Neuron (in vitro differentiated cells): Measurements from ENCODE around the gene NREP.

ENCODE experiments used
- H2AFZ ChIP-seq: one replicate; pipeline ENCODE4 v1.6.1; 2013; ENCODE audit warnings: low read depth, mild to moderate bottlenecking, inconsistent platforms, low read length, moderate library complexity
- H3K27me3 ChIP-seq: one replicate; pipeline ENCODE4 v1.6.1; 2013; ENCODE audit warnings: low read length; ENCODE audit not compliant: insufficient read depth
- H3K36me3 ChIP-seq: one replicate; pipeline ENCODE4 v1.6.1; 2013; ENCODE audit warnings: low read length; ENCODE audit not compliant: insufficient read depth
- H3K4me1 ChIP-seq: one replicate; pipeline ENCODE4 v1.6.1; 2013; ENCODE audit warnings: low read length; ENCODE audit not compliant: insufficient read depth
- H3K4me3 ChIP-seq: 2 replicates; pipeline ENCODE4 v1.5.1; 2013; ENCODE audit warnings: mild to moderate bottlenecking, low read length, moderate library complexity
- H3K9me3 ChIP-seq: one replicate; pipeline ENCODE4 v1.6.1; 2013; ENCODE audit warnings: low read length

Gene NREP

GRCh38 chr5:111742177-111742994, 14.6 kb downstream of the NREP start:
- Histone ChIP-seq H2AFZ (no peak overlapping the region), H3K4me3 (no peak overlapping the region), H3K27me3 (no peaks in the 10 kb centered on the region), H3K9me3 (no peaks in the 10 kb centered on the region), H3K36me3 (peaks cover 22% of the 10 kb centered on the region), H3K4me1 (peaks cover 46% of the 10 kb centered on the region)

GRCh38 chr5:111741278-111741677, 15.7 kb downstream of the NREP start:
- Histone ChIP-seq H2AFZ (no peak overlapping the region), H3K9me3 (no peaks in the 10 kb centered on the region), H3K4me1 (peaks cover 44% of the 10 kb centered on the region), H3K36me3 (peaks cover 26% of the 10 kb centered on the region), H3K27me3 (no peaks in the 10 kb centered on the region), H3K4me3 (no peak overlapping the region)

GRCh38 chr5:111739416-111739815, 17.6 kb downstream of the NREP start:
- Histone ChIP-seq H2AFZ (no peak overlapping the region), H3K4me3 (no peak overlapping the region), H3K9me3 (no peaks in the 10 kb centered on the region), H3K36me3 (peaks cover 38% of the 10 kb centered on the region), H3K4me1 (peaks cover 40% of the 10 kb centered on the region), H3K27me3 (no peaks in the 10 kb centered on the region)

- Histone ChIP-seq H3K36me3 (peaks cover 51% of the 10 kb centered on the region), H3K4me1 (peaks cover 28% of the 10 kb centered on the region), H3K4me3 (no peak overlapping the region)
Observed at GRCh38 chr5:111738118-111738517, 18.9 kb downstream of the NREP start.

GRCh38 chr5:111737716-111738115, 19.3 kb downstream of the NREP start:
- H3K4me3 ChIP-seq = no peak overlapping the region
- H3K36me3 ChIP-seq = peaks cover 54% of the 10 kb centered on the region
- peaks cover 24% of the 10 kb centered on the region for H3K4me1 ChIP-seq
- H3K9me3 ChIP-seq = peaks cover 3% of the 10 kb centered on the region
- H3K27me3 ChIP-seq = no peaks in the 10 kb centered on the region
- H2AFZ ChIP-seq = no peak overlapping the region

More at GRCh38 chr5:111738118-111738517, 18.9 kb downstream of the NREP start:
- H3K27me3 ChIP-seq = no peaks in the 10 kb centered on the region
- no peak overlapping the region for H2AFZ ChIP-seq
- H3K9me3 ChIP-seq = peaks cover 3% of the 10 kb centered on the region

- Histone ChIP-seq H3K4me1 (peaks cover 9% of the 10 kb centered on the region), H2AFZ (no peak overlapping the region), H3K27me3 (no peaks in the 10 kb centered on the region), H3K36me3 (peaks cover 60% of the 10 kb centered on the region), H3K4me3 (no peak overlapping the region), H3K9me3 (peaks cover 3% of the 10 kb centered on the region)
Observed at GRCh38 chr5:111735583-111736270, 21.3 kb downstream of the NREP start.

- H3K36me3 ChIP-seq = peaks cover 67% of the 10 kb centered on the region
- H3K27me3 ChIP-seq = no peaks in the 10 kb centered on the region
Observed at GRCh38 chr5:111734597-111734996, 22.4 kb downstream of the NREP start.

GRCh38 chr5:111734013-111734412, 23.0 kb downstream of the NREP start:
- Histone ChIP-seq H3K27me3 (no peaks in the 10 kb centered on the region), H3K4me3 (no peak overlapping the region), H3K4me1 (peaks cover 3% of the 10 kb centered on the region), H2AFZ (no peak overlapping the region), H3K36me3 (peaks cover 70% of the 10 kb centered on the region), H3K9me3 (peaks cover 3% of the 10 kb centered on the region)

More at GRCh38 chr5:111734597-111734996, 22.4 kb downstream of the NREP start:
- no peak overlapping the region for H2AFZ ChIP-seq
- peaks cover 9% of the 10 kb centered on the region for H3K4me1 ChIP-seq
- no peak overlapping the region for H3K4me3 ChIP-seq
- peaks cover 3% of the 10 kb centered on the region for H3K9me3 ChIP-seq

- Histone ChIP-seq H3K4me1 (peaks cover 2% of the 10 kb centered on the region), H3K27me3 (no peaks in the 10 kb centered on the region), H3K36me3 (peaks cover 71% of the 10 kb centered on the region), H3K4me3 (no peak overlapping the region), H2AFZ (no peak overlapping the region), H3K9me3 (peaks cover 3% of the 10 kb centered on the region)
Observed at GRCh38 chr5:111733571-111733970, 23.4 kb downstream of the NREP start.

GRCh38 chr5:111731638-111732037, 25.4 kb downstream of the NREP start:
- Histone ChIP-seq H3K4me1 (peaks cover 2% of the 10 kb centered on the region), H3K9me3 (peaks cover 3% of the 10 kb centered on the region), H2AFZ (no peak overlapping the region), H3K4me3 (no peak overlapping the region), H3K27me3 (no peaks in the 10 kb centered on the region), H3K36me3 (peaks cover 84% of the 10 kb centered on the region)

GRCh38 chr5:111730659-111731382, 26.2 kb downstream of the NREP start:
- Histone ChIP-seq H2AFZ (no peak overlapping the region), H3K4me1 (no peaks in the 10 kb centered on the region), H3K9me3 (peaks cover 3% of the 10 kb centered on the region), H3K36me3 (peaks cover 87% of the 10 kb centered on the region), H3K4me3 (no peak overlapping the region), H3K27me3 (no peaks in the 10 kb centered on the region)

GRCh38 chr5:111728941-111729340, 28.1 kb downstream of the NREP start:
- peaks cover 75% of the 10 kb centered on the region for H3K36me3 ChIP-seq
- peaks cover 1% of the 10 kb centered on the region for H3K9me3 ChIP-seq
- H3K4me3 ChIP-seq = no peak overlapping the region
- no peaks in the 10 kb centered on the region for H3K27me3 ChIP-seq
- H3K4me1 ChIP-seq = no peaks in the 10 kb centered on the region
- H2AFZ ChIP-seq = no peak overlapping the region

GRCh38 chr5:111726986-111727385, 30.0 kb downstream of the NREP start:
- Histone ChIP-seq H3K36me3 (peaks cover 57% of the 10 kb centered on the region), H3K4me3 (no peak overlapping the region), H3K9me3 (no peaks in the 10 kb centered on the region), H2AFZ (no peak overlapping the region), H3K4me1 (peaks cover 11% of the 10 kb centered on the region), H3K27me3 (no peaks in the 10 kb centered on the region)
